Mucosa of rectum (tissue), 2 donors: Measurements from ENCODE around the gene OPHN1.

Source experiments
- H3K27ac ChIP-seq, 2 donors: one replicate each; pipeline ENCODE4 v1.7.0; 2013; ENCODE audit warnings: inconsistent platforms in 2 of 2, low read depth in 2 of 2, low read length in 2 of 2
- H3K27me3 ChIP-seq, 2 donors: one replicate each; pipeline ENCODE4 v1.7.0; 2013; ENCODE audit warnings: low read length in 2 of 2; ENCODE audit not compliant: control insufficient read depth in 2 of 2, insufficient read depth in 2 of 2
- H3K36me3 ChIP-seq, 2 donors: one replicate each; pipeline ENCODE4 v1.7.0; 2013; ENCODE audit warnings: low read length in 2 of 2; ENCODE audit not compliant: control insufficient read depth in 2 of 2, insufficient read depth in 2 of 2
- H3K4me1 ChIP-seq, 2 donors: one replicate each; pipeline ENCODE4 v1.7.0; 2013; ENCODE audit warnings: low read length in 2 of 2, mild to moderate bottlenecking in 1 of 2; ENCODE audit not compliant: control insufficient read depth in 2 of 2, insufficient read depth in 2 of 2
- H3K4me3 ChIP-seq, 2 donors: one replicate each; pipeline ENCODE4 v1.7.0; 2013; ENCODE audit warnings: low read length in 2 of 2
- H3K9ac ChIP-seq, 2 donors: one replicate each; pipeline ENCODE4 v1.7.0; 2013; ENCODE audit warnings: low read length in 2 of 2, low read depth in 1 of 2, mild to moderate bottlenecking in 1 of 2
- H3K9me3 ChIP-seq, 2 donors: one replicate each; pipeline ENCODE4 v1.7.0; 2013; ENCODE audit warnings: low read length in 2 of 2; ENCODE audit not compliant: control insufficient read depth in 2 of 2
- donor health status: healthy.
- donor health status: Normal muscosa, but diverticular disease.

OPHN1 gene

DNA sequence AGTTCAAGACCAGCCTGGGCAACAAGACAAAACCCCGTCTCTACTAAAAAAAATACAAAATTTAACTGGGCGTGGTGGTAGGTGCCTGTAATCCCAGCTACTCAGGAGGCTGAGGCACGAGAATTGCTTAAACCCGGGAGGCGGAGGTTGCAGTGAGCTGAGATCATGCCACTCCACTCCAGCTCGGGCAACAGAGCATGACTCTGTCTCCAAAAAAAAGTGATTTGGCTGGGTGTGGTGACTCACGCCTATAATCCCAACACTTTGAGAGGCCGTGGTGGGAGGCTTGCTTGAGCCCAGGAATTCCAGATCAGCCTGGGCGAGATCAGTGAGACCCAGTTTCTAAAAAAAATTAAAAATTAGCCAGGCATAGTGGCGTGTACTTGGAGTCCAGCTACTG lies 4.1 kb downstream of the OPHN1 start:
- no peaks in the 10 kb centered on the region for H3K36me3 ChIP-seq
- H3K9me3 ChIP-seq: no peaks in the 10 kb centered on the region
- no peak overlapping the region for H3K4me3 ChIP-seq
- H3K27me3 ChIP-seq: peaks cover 0 to 2% of the 10 kb centered on the region in 2 donors
- peaks cover 0 to 2% of the 10 kb centered on the region in 2 donors for H3K4me1 ChIP-seq
- H3K9ac ChIP-seq: no peak overlapping the region
- H3K27ac ChIP-seq: no peak overlapping the region

DNA sequence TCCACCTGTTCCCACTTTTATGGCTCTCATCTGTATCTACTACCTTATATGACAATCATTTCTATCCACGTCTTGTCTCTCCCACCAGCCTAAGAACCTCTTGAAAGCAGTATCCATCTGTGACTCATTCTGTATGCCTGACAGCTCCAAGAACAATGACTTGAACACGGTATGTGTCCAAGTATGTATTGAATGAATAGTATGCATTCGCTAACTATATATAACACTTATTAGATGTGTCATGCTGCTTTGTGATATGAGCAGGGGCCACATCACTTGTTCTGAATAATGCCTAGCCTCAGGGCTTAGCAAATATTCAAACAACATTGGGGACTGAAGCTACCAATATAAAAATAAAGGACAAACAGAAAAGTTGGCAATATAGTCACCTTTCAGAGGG lies 4.9 kb downstream of the OPHN1 start:
- no peaks in the 10 kb centered on the region for H3K36me3 ChIP-seq
- H3K9ac ChIP-seq: no peak overlapping the region
- peaks cover 0 to 2% of the 10 kb centered on the region in 2 donors for H3K4me1 ChIP-seq
- H3K9me3 ChIP-seq: no peaks in the 10 kb centered on the region
- H3K27me3 ChIP-seq: peaks cover 0 to 2% of the 10 kb centered on the region in 2 donors
- no peak overlapping the region for H3K4me3 ChIP-seq
- H3K27ac ChIP-seq: no peak overlapping the region

- H3K27me3 ChIP-seq: no peaks in the 10 kb centered on the region
- H3K36me3 ChIP-seq: no peaks in the 10 kb centered on the region
- no peaks in the 10 kb centered on the region for H3K9me3 ChIP-seq
- no peak overlapping the region for H3K27ac ChIP-seq
- H3K4me3 ChIP-seq: no peak overlapping the region
- no peaks in the 10 kb centered on the region for H3K4me1 ChIP-seq
- H3K9ac ChIP-seq: no peak overlapping the region
Measured at GRCh38 chrX:68424719-68425118, 8.6 kb downstream of the OPHN1 start.

GRCh38 chrX:68422478-68422877 lies 10.8 kb downstream of the OPHN1 start:
- Histone ChIP-seq H3K36me3 (no peaks in the 10 kb centered on the region), H3K4me3 (no peak overlapping the region), H3K27ac (no peak overlapping the region), H3K4me1 (no peaks in the 10 kb centered on the region), H3K9me3 (no peaks in the 10 kb centered on the region), H3K9ac (no peak overlapping the region), H3K27me3 (peaks cover 0 to 3% of the 10 kb centered on the region in 2 donors)

GRCh38 chrX:68421636-68422035 lies 11.7 kb downstream of the OPHN1 start:
- no peaks in the 10 kb centered on the region for H3K9me3 ChIP-seq
- no peak overlapping the region for H3K9ac ChIP-seq
- H3K4me1 ChIP-seq: no peaks in the 10 kb centered on the region
- no peak overlapping the region for H3K4me3 ChIP-seq
- no peaks in the 10 kb centered on the region for H3K36me3 ChIP-seq
- H3K27ac ChIP-seq: no peak overlapping the region
- peaks cover 0 to 3% of the 10 kb centered on the region in 2 donors for H3K27me3 ChIP-seq

DNA sequence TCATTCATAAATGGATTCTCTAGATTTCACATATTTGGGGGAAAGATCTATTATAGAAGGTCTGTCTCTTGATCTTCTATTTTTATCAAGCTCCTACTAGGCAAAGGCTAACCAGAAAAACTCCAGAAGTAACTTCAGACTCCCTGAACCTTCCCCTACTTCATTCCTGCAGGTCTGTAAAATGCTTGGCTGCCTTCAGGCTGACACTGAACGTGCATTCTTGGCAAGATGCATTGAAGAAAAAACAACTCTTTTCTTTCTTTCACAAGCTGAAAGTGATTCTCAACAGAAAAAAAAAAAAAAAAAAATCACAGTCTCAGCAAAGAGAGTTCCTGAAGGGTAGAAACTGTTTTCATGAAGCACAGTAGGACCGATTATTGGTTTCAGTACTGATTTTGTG lies 12.7 kb downstream of the OPHN1 start:
- Histone ChIP-seq H3K27me3 (peaks cover 0 to 3% of the 10 kb centered on the region in 2 donors), H3K27ac (no peak overlapping the region), H3K4me3 (no peak overlapping the region), H3K9ac (no peak overlapping the region), H3K36me3 (no peaks in the 10 kb centered on the region), H3K4me1 (no peaks in the 10 kb centered on the region), H3K9me3 (no peaks in the 10 kb centered on the region)

DNA sequence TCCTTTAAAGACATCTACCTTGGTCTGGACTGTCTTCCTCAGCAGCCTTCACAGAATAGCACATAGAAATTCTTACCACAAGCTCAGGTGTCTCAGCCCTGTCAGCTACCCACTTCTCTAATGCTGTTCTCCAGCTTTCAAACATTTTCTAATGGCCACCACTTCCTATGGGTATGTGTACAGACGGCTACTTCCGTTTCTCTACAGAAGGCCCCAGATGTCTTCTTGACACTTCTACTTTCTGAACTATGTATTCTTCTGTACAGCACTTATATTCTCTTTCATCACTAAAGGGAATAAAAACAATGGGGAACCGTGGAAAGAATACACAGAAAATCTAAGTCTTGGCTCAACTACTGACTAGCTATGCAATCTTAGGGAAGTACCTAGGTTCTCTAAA lies 13.3 kb downstream of the OPHN1 start:
- Histone ChIP-seq H3K9ac (no peak overlapping the region), H3K27me3 (peaks cover 0 to 3% of the 10 kb centered on the region in 2 donors), H3K27ac (no peak overlapping the region), H3K4me1 (no peaks in the 10 kb centered on the region), H3K36me3 (no peaks in the 10 kb centered on the region), H3K9me3 (no peaks in the 10 kb centered on the region), H3K4me3 (no peak overlapping the region)

GRCh38 chrX:68417651-68418050 lies 15.6 kb downstream of the OPHN1 start:
- Histone ChIP-seq H3K27ac (no peak overlapping the region), H3K27me3 (peaks cover 0 to 3% of the 10 kb centered on the region in 2 donors), H3K4me3 (no peak overlapping the region), H3K4me1 (no peaks in the 10 kb centered on the region), H3K36me3 (no peaks in the 10 kb centered on the region), H3K9ac (no peak overlapping the region), H3K9me3 (no peaks in the 10 kb centered on the region)

- H3K27me3 ChIP-seq: peaks cover 0 to 3% of the 10 kb centered on the region in 2 donors
- H3K4me1 ChIP-seq: no peaks in the 10 kb centered on the region
- no peak overlapping the region for H3K9ac ChIP-seq
- no peaks in the 10 kb centered on the region for H3K9me3 ChIP-seq
- H3K36me3 ChIP-seq: no peaks in the 10 kb centered on the region
- no peak overlapping the region for H3K27ac ChIP-seq
- no peak overlapping the region for H3K4me3 ChIP-seq
Measured at GRCh38 chrX:68416592-68416991, 16.7 kb downstream of the OPHN1 start.

DNA sequence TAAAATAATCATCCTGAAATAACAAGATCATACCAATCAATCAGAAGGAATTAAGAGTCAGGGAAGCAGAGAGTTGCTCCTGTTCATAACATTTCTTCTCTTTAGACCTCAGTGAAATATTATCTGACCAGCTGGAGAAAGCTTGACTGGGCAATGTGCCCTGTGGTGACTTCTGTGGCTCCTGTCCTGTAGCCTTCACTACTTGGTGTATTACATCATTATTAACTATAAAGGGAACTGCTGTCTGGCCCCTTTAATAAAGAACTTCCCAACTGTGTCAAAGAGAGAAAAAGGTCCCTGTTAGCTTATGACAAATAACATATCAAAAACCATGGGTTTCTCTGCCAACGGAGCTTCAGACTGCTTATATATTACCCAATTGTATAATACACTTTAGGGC lies 18.0 kb downstream of the OPHN1 start:
- Histone ChIP-seq H3K27me3 (peaks cover 0 to 3% of the 10 kb centered on the region in 2 donors), H3K27ac (no peak overlapping the region), H3K9me3 (no peaks in the 10 kb centered on the region)

GRCh38 chrX:68413254-68413653 lies 20.0 kb downstream of the OPHN1 start:
- H3K36me3 ChIP-seq: no peaks in the 10 kb centered on the region
- H3K4me3 ChIP-seq: no peak overlapping the region
- H3K9ac ChIP-seq: no peak overlapping the region
- H3K9me3 ChIP-seq: no peaks in the 10 kb centered on the region
- H3K27ac ChIP-seq: no peak overlapping the region
- H3K27me3 ChIP-seq: peaks cover 0 to 3% of the 10 kb centered on the region in 2 donors
- no peaks in the 10 kb centered on the region for H3K4me1 ChIP-seq

More for the DNA sequence above, 18.0 kb downstream of the OPHN1 start:
- no peaks in the 10 kb centered on the region for H3K4me1 ChIP-seq
- H3K9ac ChIP-seq: no peak overlapping the region
- H3K36me3 ChIP-seq: no peaks in the 10 kb centered on the region
- H3K4me3 ChIP-seq: no peak overlapping the region
